Hepatocyte (in vitro differentiated cells): Measurements from ENCODE around the gene SLC12A1. TPM values are rescaled to one million over a fixed set of nuclear protein-coding genes. Genes with fewer than 3 reads are reported as not detected.

ENCODE experiments used
- DNase-seq: peaks from one replicate; pipeline ENCODE4 v3.0.0-alpha.2; 2016; ENCODE audit warnings: low spot score
- H2AFZ ChIP-seq: fragments of 200-600 bp; sonication (generic); 2 replicates; pipeline ENCODE4 v1.6.0; 2016; ENCODE audit warnings: antibody characterized with exemption, mild to moderate bottlenecking
- H3K27ac ChIP-seq: fragments of 200-600 bp; sonication (generic); 2 replicates; pipeline ENCODE4 v1.5.1; 2016; ENCODE audit warnings: mild to moderate bottlenecking
- H3K27me3 ChIP-seq: fragments of 200-600 bp; sonication (generic); 2 replicates; pipeline ENCODE4 v1.6.1; 2016
- H3K36me3 ChIP-seq: fragments of 200-600 bp; sonication (generic); replicated peaks from 2 replicates; pipeline ENCODE4 v1.5.1; 2016; ENCODE audit warnings: low read depth; ENCODE audit not compliant: insufficient read depth
- H3K4me1 ChIP-seq: fragments of 200-600 bp; sonication (generic); 2 replicates; pipeline ENCODE4 v1.5.1; 2016; ENCODE audit warnings: mild to moderate bottlenecking, moderate library complexity; ENCODE audit not compliant: insufficient read depth
- H3K4me2 ChIP-seq: fragments of 200-600 bp; sonication (generic); 2 replicates; pipeline ENCODE4 v1.6.0; 2016
- H3K4me3 ChIP-seq: fragments of 200-600 bp; sonication (generic); 2 replicates; pipeline ENCODE4 v1.5.1; 2016; ENCODE audit warnings: mild to moderate bottlenecking
- H3K79me2 ChIP-seq: fragments of 200-600 bp; sonication (generic); 2 replicates; pipeline ENCODE4 v1.6.0; 2017; ENCODE audit warnings: mild to moderate bottlenecking
- H3K9me2 ChIP-seq: fragments of 200-600 bp; sonication (generic); replicated peaks from 2 replicates; pipeline ENCODE4 v1.6.0; 2017; ENCODE audit warnings: mild to moderate bottlenecking; ENCODE audit not compliant: insufficient read depth
- H3K9me3 ChIP-seq: fragments of 200-600 bp; sonication (generic); 2 replicates; pipeline ENCODE4 v1.5.1; 2016; ENCODE audit warnings: low read depth, mild to moderate bottlenecking
- H4K20me1 ChIP-seq: fragments of 200-600 bp; sonication (generic); 2 replicates; pipeline ENCODE4 v1.6.0; 2016; ENCODE audit warnings: mild to moderate bottlenecking; ENCODE audit not compliant: insufficient read depth, poor library complexity, severe bottlenecking
- EZH2 ChIP-seq: fragments of 200-600 bp; sonication (generic); IDR thresholded peaks from 2 replicates; pipeline ENCODE4 v1.6.1; 2016; ENCODE audit warnings: antibody characterized with exemption, mild to moderate bottlenecking, borderline replicate concordance
- WGBS: methylation state at CpG from one replicate; pipeline ENCODE4 v1.1.6; 2016; ENCODE audit warnings: low lambda C conversion rate; ENCODE audit errors: missing lambda C conversion rate; 5-methylcytosine and 5-hydroxymethylcytosine counted together
- polyA plus RNA-seq: library from polyadenylated mRNA; unstranded; fragments of >200 nt; fragmentation: Nextera tagmentation; extraction: Ambion mirVana; gene quantifications from 2 replicates; pipeline ENCODE4 v1.2.1, GENCODE V29; 2016
- small RNA-seq: library from RNA; depleted of rRNA; stranded (forward); fragments of <200 nt; gene quantifications from one replicate; pipeline ENCODE3, GENCODE V24; 2014
- total RNA-seq: library from RNA; depleted of rRNA; stranded (reverse); fragments of >200 nt; gene quantifications from 2 replicates; pipeline ENCODE4 v1.2.3, GENCODE V29; 2014
- TF ChIP-seq, protein P1 (sequence below): fragments of 200-600 bp; sonication (generic); IDR thresholded peaks from 2 replicates; pipeline ENCODE4 v1.5.1; 2016; ENCODE audit warnings: antibody characterized with exemption, mild to moderate bottlenecking; ENCODE audit not compliant: poor library complexity

The SLC12A1 gene
- total and polyA plus RNA-seq, 2 experiments from 2014 or later, result not detected

DNA sequence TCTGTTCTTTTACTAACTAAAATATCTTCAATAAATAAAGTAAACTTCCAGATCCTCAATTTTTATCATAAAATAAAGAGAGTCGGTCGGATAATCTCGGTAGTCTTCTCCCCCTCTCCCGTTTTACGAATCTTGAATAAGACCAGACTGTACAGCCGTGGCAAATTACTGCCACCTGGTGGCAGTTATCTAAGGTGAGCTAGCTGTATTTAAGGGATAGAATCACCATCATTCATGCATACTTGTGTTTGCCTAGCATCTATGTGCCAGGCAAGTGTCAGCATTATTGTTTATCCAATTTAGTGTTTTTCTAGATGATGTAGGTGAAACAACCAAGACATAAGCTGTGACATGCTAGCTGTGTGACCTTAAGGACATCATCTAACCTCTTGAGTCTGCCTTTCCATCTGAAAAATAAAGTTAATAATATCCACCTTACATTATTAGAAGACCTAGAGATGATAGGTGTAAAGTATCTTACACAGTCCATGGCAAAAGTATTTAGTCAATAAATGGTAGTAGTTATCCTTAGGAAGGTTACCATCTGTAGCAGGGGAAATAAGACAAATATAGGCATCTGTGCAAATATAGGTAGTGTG is 146.5 kb downstream of the SLC12A1 start:
- Histone ChIP-seq H3K4me2 (peak overlapping the region; percentile 32), H3K4me3 (no peak overlapping the region), H3K27ac (no peak overlapping the region), H3K9me3 (no peaks in the 10 kb centered on the region), H3K4me1 (no peaks in the 10 kb centered on the region), H3K9me2 (no peaks in the 10 kb centered on the region), H4K20me1 (no peaks in the 10 kb centered on the region), H3K27me3 (no peaks in the 10 kb centered on the region), H2AFZ (no peak overlapping the region), H3K79me2 (no peaks in the 10 kb centered on the region), H3K36me3 (no peaks in the 10 kb centered on the region)
- DNase-seq, result peak; percentile 80
- TF ChIP-seq EZH2, result no peak
- TF ChIP-seq, protein P1, sequence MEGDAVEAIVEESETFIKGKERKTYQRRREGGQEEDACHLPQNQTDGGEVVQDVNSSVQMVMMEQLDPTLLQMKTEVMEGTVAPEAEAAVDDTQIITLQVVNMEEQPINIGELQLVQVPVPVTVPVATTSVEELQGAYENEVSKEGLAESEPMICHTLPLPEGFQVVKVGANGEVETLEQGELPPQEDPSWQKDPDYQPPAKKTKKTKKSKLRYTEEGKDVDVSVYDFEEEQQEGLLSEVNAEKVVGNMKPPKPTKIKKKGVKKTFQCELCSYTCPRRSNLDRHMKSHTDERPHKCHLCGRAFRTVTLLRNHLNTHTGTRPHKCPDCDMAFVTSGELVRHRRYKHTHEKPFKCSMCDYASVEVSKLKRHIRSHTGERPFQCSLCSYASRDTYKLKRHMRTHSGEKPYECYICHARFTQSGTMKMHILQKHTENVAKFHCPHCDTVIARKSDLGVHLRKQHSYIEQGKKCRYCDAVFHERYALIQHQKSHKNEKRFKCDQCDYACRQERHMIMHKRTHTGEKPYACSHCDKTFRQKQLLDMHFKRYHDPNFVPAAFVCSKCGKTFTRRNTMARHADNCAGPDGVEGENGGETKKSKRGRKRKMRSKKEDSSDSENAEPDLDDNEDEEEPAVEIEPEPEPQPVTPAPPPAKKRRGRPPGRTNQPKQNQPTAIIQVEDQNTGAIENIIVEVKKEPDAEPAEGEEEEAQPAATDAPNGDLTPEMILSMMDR, result peak; percentile 91
- 10% methylated on average over 6 of the region's 6 CpGs for WGBS

Small RNA genes within 50 kb of the gene (small RNA-seq; reads per million reads assigned to genes)
- not detected for gene RF00019

Other genes with a start within 250 kb of the SLC12A1 start
- gene SLC24A5, start 85.3 kb upstream of the SLC12A1 start, total RNA-seq, result not detected in 2 replicates
- not detected in 2 replicates for gene SLC24A5, start 85.3 kb upstream of the SLC12A1 start, polyA plus RNA-seq
- gene MYEF2, start 28.0 kb upstream of the SLC12A1 start, total RNA-seq, result 16.2 and 26.9 TPM in 2 replicates
- 10.6 and 11.7 TPM in 2 replicates for gene MYEF2, start 28.0 kb upstream of the SLC12A1 start, polyA plus RNA-seq
- 0.12 TPM in 1 of 2 replicates, not detected in the other for gene CTXN2, start 14.6 kb upstream of the SLC12A1 start, total RNA-seq
- not detected in 2 replicates for gene CTXN2, start 14.6 kb upstream of the SLC12A1 start, polyA plus RNA-seq
- gene DUT, start 125.1 kb downstream of the SLC12A1 start, total RNA-seq, result 45.1 and 50.9 TPM in 2 replicates
- gene DUT, start 125.1 kb downstream of the SLC12A1 start, polyA plus RNA-seq, result 65.9 and 70.4 TPM in 2 replicates